Breast epithelium (tissue), 4 donors: ENCODE results near the gene H6PD. TPM values are rescaled to one million over a fixed set of nuclear protein-coding genes. Genes with fewer than 3 reads are reported as not detected.

ENCODE experiments used
- DNase-seq, 2 donors: peaks; one replicate each; pipeline ENCODE4 v3.0.0-alpha.2; 2019; ENCODE audit warnings: low spot score in 2 of 2
- H3K27ac ChIP-seq, 2 donors: fragments of 200-600 bp; sonication (generic) in 1 of 2; one replicate each; pipeline ENCODE4 v1.5.1; 2016 to 2019; ENCODE audit warnings: mild to moderate bottlenecking in 1 of 2
- H3K27me3 ChIP-seq, 2 donors: fragments of 200-600 bp; sonication (generic) in 1 of 2; one replicate each; pipeline versions ENCODE4 v1.5.1 to v1.6.0; 2017 to 2019; ENCODE audit warnings: control low read depth in 1 of 2, mild to moderate bottlenecking in 1 of 2
- H3K36me3 ChIP-seq: fragments of 200-600 bp; one replicate; pipeline ENCODE4 v1.5.1; 2019
- H3K4me1 ChIP-seq, 2 donors: fragments of 200-600 bp; sonication (generic); one replicate each; pipeline ENCODE4 v1.5.1; 2016 to 2019; ENCODE audit warnings: control low read depth in 1 of 2
- H3K4me3 ChIP-seq, 3 donors: fragments of 200-600 bp; sonication (generic); 1 replicate in 2 of 3; 2 replicates in 1 of 3; pipeline ENCODE4 v1.5.1; 2016 to 2019; ENCODE audit warnings: mild to moderate bottlenecking in 3 of 3, moderate library complexity in 2 of 3
- H3K9me3 ChIP-seq, 2 donors: fragments of 200-600 bp; sonication (generic) in 1 of 2; one replicate each; pipeline ENCODE4 v1.5.1; 2016 to 2019; ENCODE audit warnings: control low read depth in 1 of 2
- POLR2A ChIP-seq: fragments of 450-650 bp; IDR thresholded peaks from one replicate; pipeline ENCODE4 v1.6.1; 2016; ENCODE audit warnings: antibody characterized with exemption, mild to moderate bottlenecking, moderate library complexity
- POLR2AphosphoS5 ChIP-seq, 3 donors: sonication (generic); formaldehyde crosslinking; IDR thresholded peaks; one replicate each; pipeline ENCODE4 v1.6.1; 2017; ENCODE audit warnings: antibody characterized with exemption in 3 of 3
- intact Hi-C: fragments of 100-400 bp; cut with DNase I; formaldehyde crosslinking; loops from one replicate; pipeline ENCODE4 v1.15.1; 2023; ENCODE audit warnings: low total_unique reads
- total RNA-seq, 3 donors: library from RNA; depleted of rRNA; stranded (reverse); fragments of >200 nt; gene quantifications; one replicate each; pipeline ENCODE4 v1.1.0, GENCODE V29; 2016
- TF ChIP-seq, protein P1 (sequence below), 3 donors: fragments of 450-650 bp; IDR thresholded peaks; one replicate each; pipeline ENCODE4 v1.5.1; 2016 to 2017; ENCODE audit warnings: antibody characterized with exemption in 3 of 3, mild to moderate bottlenecking in 3 of 3, moderate library complexity in 3 of 3

The H6PD gene
- total RNA-seq, 3 donors from 2014 or later: 46.4 to 77.4 (median 49.5) TPM

DNA sequence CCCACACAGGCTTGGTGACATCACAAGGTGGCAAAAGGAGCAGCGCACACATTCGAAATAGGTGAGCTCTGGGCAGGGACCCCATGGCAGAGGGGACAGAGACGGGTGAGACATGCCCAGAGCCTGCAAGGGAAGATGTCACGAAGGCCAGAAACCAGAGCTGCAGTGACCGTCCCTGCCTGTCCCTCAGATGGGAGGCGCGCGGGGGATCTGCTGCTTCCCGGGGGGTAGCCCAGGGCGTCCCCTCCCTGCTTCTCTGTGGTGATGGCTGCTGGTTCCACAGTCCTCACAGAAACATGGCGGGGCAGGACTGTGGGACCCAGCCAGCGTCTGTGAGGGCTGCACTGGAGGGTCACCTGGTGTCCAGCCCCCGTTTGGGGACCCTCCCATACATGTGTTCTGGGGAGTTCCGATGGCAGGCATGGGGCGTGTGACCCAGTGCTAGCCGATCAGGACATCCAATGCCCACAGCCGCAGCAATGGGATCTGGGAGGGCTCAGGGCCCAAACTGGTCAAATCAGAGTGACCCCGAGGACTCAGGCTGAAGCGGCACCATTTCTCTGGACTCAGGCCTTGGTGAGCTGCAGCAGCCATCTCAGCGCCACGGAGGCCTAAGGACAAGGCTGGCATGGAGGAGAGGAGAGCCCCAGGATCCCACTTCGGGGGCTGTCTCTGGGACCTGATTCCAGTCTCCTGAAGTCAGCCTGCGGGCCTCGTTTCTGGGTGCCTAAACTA, 37.5 kb downstream of the H6PD start:
- no peak overlapping the region for H3K27ac ChIP-seq
- no peaks in the 10 kb centered on the region for H3K4me1 ChIP-seq
- TF ChIP-seq POLR2A (no peak), POLR2AphosphoS5 (IDR thresholded peaks at IDR 0.05) (no peak)
- TF ChIP-seq, protein P1, sequence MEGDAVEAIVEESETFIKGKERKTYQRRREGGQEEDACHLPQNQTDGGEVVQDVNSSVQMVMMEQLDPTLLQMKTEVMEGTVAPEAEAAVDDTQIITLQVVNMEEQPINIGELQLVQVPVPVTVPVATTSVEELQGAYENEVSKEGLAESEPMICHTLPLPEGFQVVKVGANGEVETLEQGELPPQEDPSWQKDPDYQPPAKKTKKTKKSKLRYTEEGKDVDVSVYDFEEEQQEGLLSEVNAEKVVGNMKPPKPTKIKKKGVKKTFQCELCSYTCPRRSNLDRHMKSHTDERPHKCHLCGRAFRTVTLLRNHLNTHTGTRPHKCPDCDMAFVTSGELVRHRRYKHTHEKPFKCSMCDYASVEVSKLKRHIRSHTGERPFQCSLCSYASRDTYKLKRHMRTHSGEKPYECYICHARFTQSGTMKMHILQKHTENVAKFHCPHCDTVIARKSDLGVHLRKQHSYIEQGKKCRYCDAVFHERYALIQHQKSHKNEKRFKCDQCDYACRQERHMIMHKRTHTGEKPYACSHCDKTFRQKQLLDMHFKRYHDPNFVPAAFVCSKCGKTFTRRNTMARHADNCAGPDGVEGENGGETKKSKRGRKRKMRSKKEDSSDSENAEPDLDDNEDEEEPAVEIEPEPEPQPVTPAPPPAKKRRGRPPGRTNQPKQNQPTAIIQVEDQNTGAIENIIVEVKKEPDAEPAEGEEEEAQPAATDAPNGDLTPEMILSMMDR (IDR thresholded peaks at IDR 0.05): no peak
- no peaks in the 10 kb centered on the region for H3K36me3 ChIP-seq
- intact Hi-C loops: no loop called here
- H3K4me3 ChIP-seq: no peak overlapping the region
- no peaks in the 10 kb centered on the region for H3K27me3 ChIP-seq
- DNase-seq: no peak
- no peaks in the 10 kb centered on the region for H3K9me3 ChIP-seq

- Histone ChIP-seq H3K4me1 (no peaks in the 10 kb centered on the region), H3K9me3 (no peaks in the 10 kb centered on the region), H3K27ac (no peak overlapping the region), H3K36me3 (no peaks in the 10 kb centered on the region), H3K27me3 (no peaks in the 10 kb centered on the region), H3K4me3 (no peak overlapping the region)
- DNase-seq: no peak
- intact Hi-C loops: no loop called here
- no peak for TF ChIP-seq POLR2AphosphoS5 (IDR thresholded peaks at IDR 0.05)
- no peak for TF ChIP-seq POLR2A
- TF ChIP-seq, protein P1 (IDR thresholded peaks at IDR 0.05): no peak
Measured at GRCh38 chr1:9273177-9273576, 38.6 kb downstream of the H6PD start.

GRCh38 chr1:9275161-9275560, 40.6 kb downstream of the H6PD start:
- intact Hi-C loops: no loop called here
- Histone ChIP-seq H3K4me3 (no peak overlapping the region), H3K4me1 (no peaks in the 10 kb centered on the region), H3K27me3 (no peaks in the 10 kb centered on the region), H3K27ac (no peak overlapping the region), H3K9me3 (no peaks in the 10 kb centered on the region), H3K36me3 (no peaks in the 10 kb centered on the region)
- DNase-seq: no peak
- no peak for TF ChIP-seq POLR2A
- no peak for TF ChIP-seq POLR2AphosphoS5 (IDR thresholded peaks at IDR 0.05)
- TF ChIP-seq, protein P1 (IDR thresholded peaks at IDR 0.05): no peak

DNA sequence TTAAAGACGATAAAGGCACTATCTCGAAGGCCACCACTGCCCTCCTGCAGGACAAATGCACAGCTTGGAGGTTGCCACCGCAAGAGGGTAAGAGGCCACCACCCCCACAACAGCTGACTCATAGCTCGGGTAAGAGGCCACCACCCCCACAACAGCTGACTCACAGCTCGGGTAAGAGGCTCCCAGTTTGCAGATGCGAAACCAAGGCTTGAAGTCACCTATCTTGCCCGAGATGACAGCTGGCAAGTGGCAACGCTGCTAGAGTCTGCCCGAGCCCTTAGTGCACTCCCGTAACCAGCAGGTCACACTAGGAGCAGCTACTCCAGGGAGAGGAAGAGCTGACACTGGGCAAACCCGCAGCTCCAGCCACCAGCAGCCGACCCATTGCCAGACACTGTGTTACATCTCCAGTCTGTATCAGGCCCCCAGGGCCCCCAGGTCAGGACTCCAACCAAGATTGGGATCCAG, 41.0 kb downstream of the H6PD start:
- Histone ChIP-seq H3K4me3 (no peak overlapping the region), H3K27ac (no peak overlapping the region), H3K36me3 (no peaks in the 10 kb centered on the region), H3K27me3 (no peaks in the 10 kb centered on the region), H3K4me1 (no peaks in the 10 kb centered on the region), H3K9me3 (no peaks in the 10 kb centered on the region)
- no peak for TF ChIP-seq POLR2AphosphoS5 (IDR thresholded peaks at IDR 0.05)
- TF ChIP-seq POLR2A: no peak
- TF ChIP-seq, protein P1 (IDR thresholded peaks at IDR 0.05): no peak
- DNase-seq: no peak
- intact Hi-C loops: no loop called here

GRCh38 chr1:9278116-9278515, 43.5 kb downstream of the H6PD start:
- DNase-seq: no peak
- no peaks in the 10 kb centered on the region for H3K36me3 ChIP-seq
- TF ChIP-seq POLR2A (no peak), POLR2AphosphoS5 (IDR thresholded peaks at IDR 0.05) (peak in 1 of 3 donors; percentile 39)
- TF ChIP-seq, protein P1 (IDR thresholded peaks at IDR 0.05): no peak
- H3K27ac ChIP-seq: no peak overlapping the region
- no peak overlapping the region for H3K4me3 ChIP-seq
- intact Hi-C loops: no loop called here
- no peaks in the 10 kb centered on the region for H3K9me3 ChIP-seq
- H3K27me3 ChIP-seq: no peaks in the 10 kb centered on the region
- no peaks in the 10 kb centered on the region for H3K4me1 ChIP-seq
